K562 (cell line): Measurements from ENCODE around the gene INSYN2B.

ENCODE experiments used
- BCOR ChIP-seq: fragments of 450-650 bp; IDR thresholded peaks from 2 replicates; pipeline ENCODE4 v1.6.1; 2016
- CEBPZ ChIP-seq: fragments of 150-350 bp; IDR thresholded peaks from 2 replicates; pipeline ENCODE4 v1.6.1; 2014; ENCODE audit warnings: low read depth, mild to moderate bottlenecking, low read length, borderline replicate concordance
- CREB1 ChIP-seq, 2 experiments: sonication (generic) in 1 of 2; formaldehyde crosslinking in 1 of 2; IDR thresholded peaks; 2 replicates each; pipeline versions ENCODE4 v1.6.1 to v1.8.0; 2012 to 2022; ENCODE audit warnings: inconsistent platforms in 1 of 2, mild to moderate bottlenecking in 1 of 2, missing genetic modification reagents in 1 of 2, moderate library complexity in 1 of 2
- ELK1 ChIP-seq: sonication (generic); formaldehyde crosslinking; IDR thresholded peaks from 2 replicates; pipeline ENCODE4 v1.8.1; 2022; ENCODE audit warnings: missing genetic modification reagents
- FOXM1 ChIP-seq, 2 experiments: fragments of 450-650 bp in 1 of 2; sonication (generic) in 1 of 2; formaldehyde crosslinking in 1 of 2; IDR thresholded peaks; 2 replicates each; pipeline versions ENCODE4 v1.6.1 to v1.9.0; 2017 to 2022; ENCODE audit warnings: low read depth in 2 of 2, mild to moderate bottlenecking in 2 of 2, missing genetic modification reagents in 1 of 2, moderate library complexity in 1 of 2
- NFRKB ChIP-seq: fragments of 450-650 bp; IDR thresholded peaks from 2 replicates; pipeline ENCODE4 v1.6.1; 2016; ENCODE audit warnings: low read depth
- TCF7L2 ChIP-seq: fragments of 150-350 bp; IDR thresholded peaks from 2 replicates; pipeline ENCODE4 v1.6.1; 2016; ENCODE audit warnings: low read depth, mild to moderate bottlenecking, low read length, moderate library complexity
- TEAD4 ChIP-seq, 2 experiments: sonication (generic) in 1 of 2; formaldehyde crosslinking in 1 of 2; IDR thresholded peaks; 2 replicates each; pipeline versions ENCODE4 v1.6.1 to v1.8.0; 2012 to 2022; ENCODE audit warnings: borderline replicate concordance in 1 of 2, inconsistent platforms in 1 of 2, low read length in 1 of 2, mild to moderate bottlenecking in 1 of 2, missing genetic modification reagents in 1 of 2
- THAP7 ChIP-seq: fragments of 250-450 bp; sonication (Bioruptor Pico); IDR thresholded peaks from 2 replicates; pipeline ENCODE4 v1.5.0; 2021

GRCh38 chr5:169880785-169881184 is 99.5 kb downstream of the INSYN2B start:
- TF ChIP-seq BCOR (no peak), CEBPZ (no peak), NFRKB (no peak), TEAD4 (IDR thresholded peaks at IDR 0.05; ENCODE audit: low read length) (no peak), TEAD4 (CRISPR knock-in tag; IDR thresholded peaks at IDR 0.05; ENCODE audit: borderline replicate concordance) (no peak), THAP7 (CRISPR knock-in tag) (no peak), FOXM1 (IDR thresholded peaks at IDR 0.05; ENCODE audit: low read depth) (no peak), FOXM1 (CRISPR knock-in tag; IDR thresholded peaks at IDR 0.05; ENCODE audit: low read depth) (no peak), ELK1 (no peak), TCF7L2 (no peak), CREB1 (IDR thresholded peaks at IDR 0.05) (no peak), CREB1 (CRISPR knock-in tag; IDR thresholded peaks at IDR 0.05) (no peak)
